GM19372 (cell line): Measurements from ENCODE around the gene UMOD.

Experiments
- ATAC-seq: cut with Tn5 transposase; IDR thresholded peaks from one replicate; pipeline ENCODE4 v1.9.1; 2021; ENCODE audit warnings: mild to moderate bottlenecking, low read depth, moderate library complexity; ENCODE audit not compliant: unreplicated experiment

Gene UMOD

DNA sequence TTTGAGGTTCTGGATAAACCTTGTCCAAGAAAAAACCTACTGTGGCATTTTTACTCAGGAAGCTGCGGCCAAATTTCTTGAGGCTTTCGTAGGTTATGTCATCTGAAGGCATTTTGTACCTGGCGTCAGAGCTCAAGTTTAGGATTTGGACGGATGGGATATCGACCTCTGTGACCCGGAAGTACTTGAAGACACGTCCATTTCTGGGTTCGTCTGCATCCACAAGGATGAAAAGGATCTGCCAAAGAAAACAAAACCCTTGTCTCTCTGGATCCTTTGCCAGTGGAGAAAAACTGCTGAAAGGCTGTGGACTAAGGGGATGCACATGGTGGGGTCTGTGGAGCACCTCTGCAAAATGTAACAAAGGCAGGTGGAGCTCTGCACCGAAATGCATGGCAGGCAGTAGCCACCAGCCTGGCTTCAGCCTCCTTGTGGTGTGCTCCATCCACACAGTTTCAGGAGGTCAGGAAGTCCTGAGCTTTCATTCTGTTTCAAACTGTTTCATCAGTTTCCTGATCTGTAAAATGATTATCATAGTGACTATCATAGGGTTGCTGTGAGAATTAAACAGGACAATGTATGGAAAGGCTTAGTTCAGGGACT, 17.0 kb upstream of the UMOD start:
- ATAC-seq, result no peak

DNA sequence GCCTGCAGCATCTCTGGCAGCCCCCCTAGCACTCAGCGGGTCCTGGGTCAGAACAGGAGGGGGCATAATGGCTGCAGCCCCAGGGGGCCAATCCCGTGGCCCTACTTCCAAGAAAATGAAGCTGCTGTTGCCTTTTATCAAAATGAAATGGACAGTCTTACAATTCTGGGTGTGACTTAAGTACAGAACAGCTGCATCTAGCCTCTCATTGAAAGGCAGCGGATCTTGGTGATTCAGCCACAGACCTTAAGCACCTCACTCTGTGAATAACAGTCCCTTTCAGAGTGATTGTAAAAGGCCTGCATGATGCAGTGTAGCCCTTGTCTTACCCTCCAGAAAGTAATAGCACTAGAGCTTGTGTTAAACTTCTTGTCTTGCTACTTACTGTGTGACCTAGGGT, 11.5 kb upstream of the UMOD start:
- no peak for ATAC-seq

DNA sequence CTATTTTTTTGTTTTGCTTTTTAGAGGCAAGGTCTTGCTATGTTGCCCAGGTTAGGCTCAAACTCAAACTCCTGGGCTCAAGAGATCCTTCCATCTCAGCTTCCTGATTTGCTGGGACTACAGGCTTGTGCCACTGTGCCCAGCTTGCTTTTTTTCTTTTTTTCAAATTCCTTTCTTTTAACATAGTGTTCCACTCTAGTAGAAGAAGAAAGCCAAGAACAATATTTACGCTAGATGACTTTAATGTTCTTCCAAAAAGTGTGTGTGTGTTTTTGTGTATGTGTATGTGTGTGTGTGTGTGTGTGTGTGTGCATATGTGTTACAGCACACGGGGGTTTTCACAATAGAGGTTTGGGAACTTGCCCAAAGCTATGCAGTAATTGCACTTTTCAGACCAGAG, 10.7 kb upstream of the UMOD start:
- ATAC-seq, result no peak

DNA sequence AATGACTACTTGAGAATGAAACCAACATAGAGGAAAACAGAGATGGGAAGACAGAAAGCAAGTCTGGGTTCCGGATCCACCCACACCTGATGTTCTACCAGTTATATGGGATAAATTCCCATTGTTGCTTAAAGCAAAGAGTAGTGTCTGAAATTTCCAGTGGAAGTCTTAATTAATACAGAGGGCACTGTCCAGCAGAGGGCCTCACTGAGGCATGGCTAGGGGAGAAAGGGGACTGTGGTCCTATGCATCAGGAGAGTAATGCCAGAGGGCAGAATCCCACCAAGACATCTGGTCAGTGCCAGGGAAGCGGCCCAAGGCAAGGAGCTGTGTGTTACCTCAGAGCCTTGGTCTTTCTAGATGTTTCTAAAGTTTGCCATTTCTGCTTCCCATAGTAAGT, 7.5 kb upstream of the UMOD start:
- no peak for ATAC-seq

DNA sequence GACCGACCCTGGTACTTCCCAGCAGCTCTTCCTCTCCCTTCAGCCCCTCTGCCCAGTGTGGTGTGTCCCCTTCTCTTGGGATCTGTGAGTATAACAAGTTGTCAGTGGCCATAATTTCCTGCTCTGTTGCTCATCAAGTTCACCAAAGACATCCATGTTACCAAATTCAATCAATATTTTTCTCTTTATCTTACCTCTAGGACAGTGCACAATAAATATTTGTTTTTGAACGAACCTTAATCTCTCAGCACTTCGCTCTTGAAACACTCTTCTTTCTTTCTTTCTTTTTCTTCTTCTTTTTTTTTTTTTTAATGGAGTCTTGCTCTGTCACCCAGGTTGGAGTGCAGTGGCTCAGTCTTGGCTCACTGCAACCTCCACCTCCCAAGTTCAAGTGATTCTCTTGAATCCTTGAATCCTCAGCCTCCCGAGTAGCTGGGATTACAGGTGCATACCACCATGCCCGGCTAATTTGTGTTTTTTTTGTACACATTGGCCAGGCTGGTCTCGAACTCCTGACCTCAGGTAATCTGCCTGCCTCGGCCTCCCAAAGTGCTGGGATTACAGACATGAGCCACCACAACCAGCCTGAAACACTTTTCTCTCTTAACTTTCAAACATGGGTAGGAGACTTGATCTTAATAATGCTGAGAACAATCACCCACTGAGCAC, 2.7 kb upstream of the UMOD start:
- no peak for ATAC-seq

DNA sequence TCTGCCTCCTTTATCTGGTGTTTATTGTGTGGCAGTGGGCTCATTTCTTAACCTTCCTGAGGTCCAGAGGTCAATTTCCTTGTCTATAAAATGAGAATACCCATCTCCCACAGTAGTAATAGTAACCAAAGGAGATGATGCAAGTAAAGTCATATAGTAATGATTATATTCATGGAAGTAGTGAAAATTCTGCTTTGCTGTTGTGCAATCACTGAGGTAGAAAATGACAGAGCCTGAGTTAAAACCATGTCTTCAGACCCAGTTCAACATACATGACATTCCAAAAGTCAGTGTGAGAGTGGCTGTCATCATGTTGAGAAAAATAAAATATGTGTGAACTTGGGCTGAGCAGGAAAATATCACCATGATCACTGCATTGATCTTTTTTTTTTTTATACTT, 864 bp upstream of the UMOD start:
- no peak for ATAC-seq

DNA sequence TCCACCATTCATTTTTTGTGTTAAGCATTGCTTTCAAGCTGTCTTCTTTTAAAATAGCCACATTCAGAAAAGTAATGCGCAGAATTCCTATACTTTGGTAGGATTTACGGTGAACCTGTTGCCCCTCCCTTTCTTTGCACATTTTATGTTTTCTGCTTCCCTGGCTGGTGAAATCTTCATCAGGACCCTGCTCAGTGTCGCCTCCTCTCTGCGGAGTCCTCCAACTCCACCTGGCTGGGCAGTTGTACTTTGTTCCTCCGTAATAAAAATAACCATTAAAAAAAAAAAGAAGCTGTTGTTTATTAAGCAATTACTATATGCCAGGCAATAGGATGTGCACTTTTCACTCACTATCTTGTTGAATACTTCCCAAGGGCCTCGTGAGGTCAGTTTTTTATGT, 2.9 kb downstream of the UMOD start:
- no peak for ATAC-seq

DNA sequence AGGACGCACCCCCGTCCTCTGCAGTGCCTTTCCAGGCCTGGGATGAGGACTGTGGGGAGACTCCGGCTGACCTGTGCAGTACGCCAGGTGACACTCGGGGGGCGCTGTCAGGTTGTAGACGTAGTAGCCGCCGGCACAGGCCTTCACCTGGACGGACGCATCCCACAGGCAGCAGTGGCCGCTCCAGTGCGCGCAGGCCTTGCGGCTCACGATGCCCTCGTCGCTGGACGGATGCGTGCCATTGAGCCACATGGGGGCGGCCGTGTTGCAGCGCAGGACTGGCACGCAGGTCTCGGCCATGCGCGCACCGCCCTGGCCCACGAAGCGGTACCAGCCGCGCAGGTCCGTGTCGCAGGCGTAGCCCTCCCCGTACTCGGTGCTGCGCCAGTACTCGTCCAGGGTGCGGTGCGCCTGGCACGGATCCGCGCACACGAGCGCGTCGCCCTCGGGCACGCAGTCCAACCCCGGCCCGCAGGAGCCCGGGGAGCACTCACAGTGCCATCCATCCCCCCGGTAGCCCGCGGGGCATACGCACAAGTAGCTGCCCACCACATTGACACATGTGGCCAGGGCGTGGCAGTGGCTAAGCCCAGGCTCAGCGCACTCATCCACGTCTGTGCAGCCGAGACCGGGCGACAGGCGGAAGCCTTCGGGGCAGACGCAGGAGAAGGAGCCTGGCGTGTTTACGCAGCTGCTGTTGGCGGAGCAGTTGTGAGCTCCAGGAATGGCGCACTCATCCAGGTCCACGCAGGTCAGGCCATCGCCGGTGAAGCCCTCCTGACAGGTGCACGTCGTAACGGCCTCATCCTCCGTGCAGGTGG, 3.9 kb downstream of the UMOD start:
- no peak for ATAC-seq

DNA sequence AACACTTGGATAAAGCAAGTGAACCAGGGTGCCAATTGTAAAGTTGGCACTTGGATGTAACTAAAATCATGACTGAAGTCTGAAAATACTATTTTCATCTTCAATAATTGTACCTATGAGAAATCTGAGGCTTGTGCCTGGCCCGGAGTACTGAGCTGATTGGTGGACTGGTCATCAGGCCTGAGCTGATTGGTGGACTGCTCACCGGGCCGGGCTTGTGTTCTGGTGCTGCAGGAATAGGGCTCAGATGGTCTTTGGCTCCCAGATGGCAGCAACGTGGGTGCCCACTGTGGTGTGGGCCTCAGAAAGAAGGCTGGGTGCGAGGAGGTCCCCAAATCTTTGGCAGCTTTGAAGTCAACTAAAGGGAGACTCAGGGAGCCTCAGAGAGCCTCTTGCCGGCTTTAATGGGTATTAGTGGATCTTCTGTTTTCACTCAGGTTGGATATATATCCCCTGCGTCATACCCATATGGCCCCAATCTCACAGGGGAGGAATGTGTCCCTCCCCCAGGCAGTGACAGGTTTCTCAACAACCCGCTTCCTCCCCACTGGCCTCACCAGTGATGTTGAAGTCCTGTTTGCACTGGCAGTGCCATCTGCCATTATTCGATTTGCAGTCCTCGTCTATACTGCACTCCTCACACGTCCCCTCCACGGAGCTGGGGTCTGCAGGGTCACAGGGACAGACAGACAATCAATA, 4.7 kb downstream of the UMOD start:
- ATAC-seq, result no peak

DNA sequence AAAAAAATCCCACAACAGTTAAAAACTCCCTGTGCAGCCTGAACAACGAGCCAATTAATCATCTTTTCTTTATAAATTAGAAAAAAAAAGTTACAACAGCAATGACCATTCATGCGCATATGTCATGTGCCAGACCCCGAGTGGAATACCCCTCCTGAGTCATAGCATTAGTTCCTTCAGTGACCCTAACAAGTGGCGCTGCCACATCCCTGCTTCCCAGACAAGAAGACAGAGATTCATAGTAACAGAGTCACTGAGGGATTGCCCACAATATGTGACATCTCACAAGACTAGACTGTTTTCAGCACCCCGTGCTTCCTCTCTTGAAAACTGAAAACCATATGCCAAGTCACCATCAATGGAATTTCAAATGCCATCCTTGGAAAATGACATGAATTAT, 7.9 kb downstream of the UMOD start:
- no peak for ATAC-seq

DNA sequence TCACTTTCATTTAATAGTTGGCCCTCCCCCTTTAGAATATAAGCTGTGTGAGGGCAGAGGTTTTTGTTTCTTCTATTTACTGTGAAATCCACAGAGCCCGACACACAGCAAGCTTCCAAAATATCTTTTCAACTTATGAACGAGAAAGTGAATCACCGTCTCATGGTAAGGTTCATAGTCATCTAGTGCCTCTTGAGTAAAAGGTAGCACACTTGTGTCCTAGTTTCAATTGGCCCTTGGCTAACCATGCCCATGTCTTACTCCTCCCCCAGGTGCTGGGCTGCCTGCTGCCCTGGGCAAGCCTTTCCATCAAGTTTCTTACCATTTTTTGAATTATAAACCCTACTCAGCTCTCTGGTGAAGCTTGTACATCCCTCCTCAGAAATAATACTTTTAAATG, 12.8 kb downstream of the UMOD start:
- no peak for ATAC-seq

DNA sequence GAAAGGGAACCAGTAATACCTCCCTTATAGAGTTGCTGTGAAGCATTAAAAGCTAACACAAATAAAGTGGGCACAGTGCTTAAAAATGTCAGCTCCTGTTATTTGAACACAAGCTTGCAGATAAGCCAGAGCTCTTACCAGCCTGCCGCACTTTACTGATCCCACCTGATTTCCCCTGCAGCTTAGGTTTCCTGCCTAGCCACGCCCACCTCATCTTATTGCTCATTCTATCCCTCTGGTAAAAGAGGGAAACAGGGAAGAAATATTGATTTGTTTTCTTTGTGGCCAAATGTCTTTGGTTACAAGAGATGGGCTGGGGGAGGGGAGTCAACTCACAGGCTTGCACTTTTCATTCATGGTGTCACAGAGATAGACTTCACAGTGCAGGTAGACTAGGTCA, 15.6 kb downstream of the UMOD start:
- no peak for ATAC-seq

DNA sequence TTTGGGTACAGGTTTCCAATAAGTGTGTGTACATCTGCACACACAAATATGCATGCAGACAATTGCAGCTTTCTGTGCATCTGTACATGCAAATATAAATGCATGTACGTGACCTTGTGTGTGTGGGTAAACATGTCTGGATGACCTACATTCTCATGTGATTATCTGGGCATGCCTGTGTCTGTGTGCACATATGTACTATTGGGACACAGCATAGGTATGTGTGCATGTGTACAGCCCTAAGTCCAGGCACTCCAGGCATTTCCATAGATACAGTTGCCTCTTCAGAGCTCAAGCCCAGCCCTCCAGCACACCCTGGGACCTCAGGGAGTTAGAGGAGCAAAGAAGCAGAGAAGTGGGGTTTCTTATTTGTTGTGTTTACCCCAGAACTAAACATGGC, 18.1 kb downstream of the UMOD start:
- no peak for ATAC-seq

DNA sequence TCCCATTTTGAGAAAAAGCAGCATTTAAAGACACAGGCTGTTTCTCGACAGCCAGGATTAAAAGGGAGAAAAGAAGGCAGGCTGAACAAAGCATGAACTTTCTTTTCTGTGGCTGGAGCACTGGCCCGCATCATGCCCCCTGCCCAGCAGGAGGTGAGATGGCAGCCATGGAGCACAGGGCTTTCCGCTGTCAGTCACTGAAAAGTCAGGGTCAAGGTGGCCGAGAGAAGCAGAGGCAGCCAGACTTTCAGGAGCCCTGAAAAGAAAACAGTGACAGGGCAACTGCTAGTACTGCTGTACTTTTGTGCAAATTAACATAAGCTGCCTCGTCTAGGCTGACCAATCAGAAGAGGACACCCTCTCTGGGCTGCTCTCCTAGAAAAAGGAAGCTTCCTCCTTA, 19.4 kb downstream of the UMOD start:
- no peak for ATAC-seq

DNA sequence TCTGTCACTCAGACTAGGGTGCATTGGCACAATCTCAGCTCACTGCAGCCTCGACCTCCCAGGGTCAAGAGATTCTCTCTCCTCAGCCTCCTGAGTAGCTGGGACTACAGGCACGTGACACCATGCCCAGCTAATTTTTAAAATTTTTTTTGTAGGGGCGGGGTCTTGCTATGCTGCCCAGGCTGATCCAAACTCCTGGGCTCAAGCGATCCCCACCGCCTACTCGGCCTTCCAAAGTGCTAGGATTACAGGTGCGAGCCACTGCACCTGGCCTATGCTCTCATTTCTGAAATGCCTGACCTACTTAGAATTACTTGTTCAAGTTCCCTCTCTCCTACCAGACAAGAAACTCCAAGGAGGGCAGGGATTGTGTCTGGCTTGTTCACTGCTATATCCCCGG, 20.1 kb downstream of the UMOD start:
- ATAC-seq, result no peak

DNA sequence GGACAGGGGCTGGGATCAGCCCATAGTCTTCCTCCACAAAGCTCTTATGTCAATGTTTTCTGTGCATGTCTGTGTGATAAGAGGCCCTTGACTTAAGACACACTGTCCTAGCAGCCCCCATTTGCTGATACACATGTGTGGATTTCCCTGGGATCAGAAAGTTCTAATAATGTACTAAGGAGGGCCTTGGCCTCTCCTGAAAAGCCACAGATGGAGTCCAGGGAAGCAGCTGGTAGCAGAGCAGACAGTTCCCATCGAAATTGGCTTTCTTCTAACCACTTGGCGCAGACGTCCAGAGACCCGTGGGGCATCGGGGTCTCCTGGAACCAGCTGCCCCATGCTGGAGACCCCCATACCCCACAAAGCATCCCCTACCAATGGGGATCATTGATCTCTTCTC, 20.9 kb downstream of the UMOD start:
- ATAC-seq, result no peak

DNA sequence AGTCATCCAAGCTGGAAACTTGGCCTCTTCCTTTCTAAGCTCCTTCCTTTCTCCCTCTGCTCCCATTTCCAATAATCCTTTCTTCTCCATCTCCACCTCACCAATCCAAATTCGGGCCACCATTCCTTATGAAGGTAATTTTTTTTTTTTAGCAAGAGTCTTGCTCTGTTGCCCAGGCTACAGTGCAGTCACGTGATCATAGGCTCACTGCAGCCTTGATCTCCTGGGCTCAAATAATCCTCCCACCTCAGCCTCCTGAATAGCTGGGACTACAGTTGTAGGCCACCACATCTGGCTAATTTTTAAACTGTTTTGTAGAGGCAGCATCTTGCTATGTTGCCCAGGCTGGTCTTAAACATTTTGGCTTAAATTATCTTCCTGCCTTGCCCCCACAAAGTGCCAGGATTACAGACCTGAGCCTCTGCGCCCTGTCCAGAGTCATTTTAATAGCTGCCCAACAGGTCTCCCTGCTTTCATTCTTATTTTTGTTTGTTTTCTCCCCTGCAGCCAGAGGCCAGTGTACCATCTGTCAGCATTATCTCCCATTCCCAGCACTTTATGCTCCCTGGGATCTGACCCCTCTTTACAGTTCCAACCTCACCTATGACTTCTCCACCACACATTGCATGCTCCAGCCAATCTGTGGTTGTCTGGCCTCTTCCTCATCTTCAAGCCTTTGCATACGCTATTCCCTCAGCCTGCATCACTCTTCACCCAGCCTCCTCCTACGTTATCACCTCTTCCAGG, 22.9 kb downstream of the UMOD start:
- ATAC-seq, result no peak

DNA sequence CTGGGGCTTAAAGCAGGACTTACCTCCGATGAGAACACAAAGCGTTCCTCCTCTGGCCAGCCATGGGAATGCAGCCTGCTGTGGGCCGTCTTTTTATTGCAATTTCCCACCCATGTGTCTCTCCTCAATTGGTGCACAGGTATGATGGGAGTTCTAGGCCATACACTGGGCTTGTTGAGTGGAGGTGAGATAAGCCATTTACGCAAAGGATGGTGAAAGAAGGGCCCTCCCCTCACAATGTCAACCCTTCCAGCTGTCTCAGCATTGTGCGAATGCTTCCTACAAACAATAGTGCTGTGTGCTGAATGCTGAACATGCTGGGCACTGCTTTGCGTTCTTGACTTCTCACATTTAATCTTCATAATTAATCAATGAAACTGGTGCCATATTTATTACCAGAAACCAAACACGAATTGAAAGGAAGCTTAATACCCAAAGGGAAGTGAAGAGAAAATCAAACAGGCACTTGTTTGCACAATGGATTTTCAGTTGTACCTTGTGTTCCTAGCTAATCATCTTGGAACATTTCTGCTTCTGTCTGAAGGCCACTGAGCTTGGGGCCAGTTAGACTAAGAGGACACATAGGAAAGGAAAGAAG, 25.0 kb downstream of the UMOD start, which contains the start of gene GP2:
Gene GP2, minus strand, starts transcription at position 70 of the 598 bp plus-strand sequence. CDS start 1,082 bp downstream, outside the sequence.
- ATAC-seq, result no peak

DNA sequence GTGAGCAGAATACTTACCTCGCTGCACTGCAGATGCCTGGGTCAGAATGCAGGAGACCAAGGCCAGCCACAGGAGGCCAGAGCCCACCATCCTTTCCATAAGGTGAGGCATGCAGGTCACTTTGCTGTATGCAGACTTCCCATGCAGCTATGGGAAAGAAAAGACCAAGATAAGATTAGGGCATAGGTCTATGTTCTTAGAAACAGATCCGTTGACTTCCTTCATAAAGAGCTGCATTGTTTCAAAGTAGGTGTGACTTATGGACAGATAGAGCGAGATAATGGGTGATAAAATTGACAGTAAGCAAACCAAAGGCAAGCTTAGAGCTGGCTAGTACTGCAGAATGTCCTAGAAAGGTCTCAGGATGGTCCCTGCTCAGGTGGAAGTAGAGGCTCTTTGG, 26.2 kb downstream of the UMOD start:
- no peak for ATAC-seq

DNA sequence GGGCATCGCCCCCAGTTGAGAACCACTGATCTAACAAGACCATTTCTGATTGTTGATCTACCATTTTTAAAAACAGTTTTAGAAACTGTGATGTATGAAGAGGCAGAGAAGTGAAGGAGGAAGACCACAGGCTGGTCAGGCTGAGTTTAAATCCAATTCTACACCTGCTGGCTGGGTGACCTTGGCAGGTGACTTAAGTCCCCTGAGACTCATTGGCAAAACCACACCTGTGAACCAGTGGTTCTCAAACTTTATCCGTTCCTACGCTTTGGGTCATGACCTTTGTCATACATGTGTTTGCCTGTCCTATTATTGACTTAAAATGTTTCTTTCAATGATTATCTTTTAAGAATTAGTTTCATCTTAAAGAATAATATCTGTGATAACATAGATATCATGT, 27.5 kb downstream of the UMOD start:
- ATAC-seq, result no peak
